ENCODE measurements around the gene LANCL3.
"Not testable (repeated sequence)": the region's sequence is repeated elsewhere in the genome, so short reads cannot be mapped to it uniquely, and the experiment has no call there.

LANCL3 gene

DNA sequence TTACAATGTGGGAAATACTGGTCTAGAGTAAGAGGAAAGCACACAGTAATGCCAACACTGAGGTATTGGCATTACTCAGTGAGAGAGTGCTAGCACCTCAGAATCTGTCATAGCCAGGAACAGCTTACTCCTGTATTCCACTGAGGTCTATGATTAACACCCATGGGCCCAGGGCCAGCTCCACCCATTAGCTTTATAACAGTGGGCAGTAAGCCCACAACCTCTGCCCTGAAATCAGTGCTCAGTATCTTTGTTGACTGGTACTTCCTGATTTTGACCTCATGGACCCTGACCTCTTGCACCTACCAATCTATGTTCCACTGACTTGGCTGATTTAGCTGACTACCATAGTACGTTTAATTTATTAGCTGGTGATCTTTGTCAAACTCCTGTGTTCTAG is 56.1 kb downstream of the LANCL3 start:
- DNase-seq: no peak

GRCh38 chrX:37638047-37638446 is 66.6 kb downstream of the LANCL3 start:
- DNase-seq: no peak

DNA sequence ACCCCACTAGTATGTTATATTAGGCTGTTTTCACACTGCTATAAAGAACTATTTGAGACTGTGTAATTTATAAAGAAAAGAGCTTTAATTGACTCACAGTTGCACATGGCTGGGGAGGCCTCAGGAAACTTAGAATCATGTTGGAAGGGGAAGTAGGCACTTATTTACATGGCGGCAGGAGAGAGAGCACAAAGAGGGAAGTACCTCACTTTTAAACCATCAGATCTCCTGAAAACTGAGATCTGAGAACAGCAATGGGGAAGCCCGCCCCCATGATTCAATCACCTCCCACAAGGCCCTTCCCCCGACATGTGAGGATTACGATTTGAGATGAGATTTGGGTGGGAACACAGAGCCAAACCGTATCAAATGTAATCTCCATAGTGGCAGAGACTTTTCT is 68.7 kb downstream of the LANCL3 start:
- no peak for DNase-seq

GRCh38 chrX:37641859-37642258 is 70.4 kb downstream of the LANCL3 start:
- DNase-seq: no peak

DNA sequence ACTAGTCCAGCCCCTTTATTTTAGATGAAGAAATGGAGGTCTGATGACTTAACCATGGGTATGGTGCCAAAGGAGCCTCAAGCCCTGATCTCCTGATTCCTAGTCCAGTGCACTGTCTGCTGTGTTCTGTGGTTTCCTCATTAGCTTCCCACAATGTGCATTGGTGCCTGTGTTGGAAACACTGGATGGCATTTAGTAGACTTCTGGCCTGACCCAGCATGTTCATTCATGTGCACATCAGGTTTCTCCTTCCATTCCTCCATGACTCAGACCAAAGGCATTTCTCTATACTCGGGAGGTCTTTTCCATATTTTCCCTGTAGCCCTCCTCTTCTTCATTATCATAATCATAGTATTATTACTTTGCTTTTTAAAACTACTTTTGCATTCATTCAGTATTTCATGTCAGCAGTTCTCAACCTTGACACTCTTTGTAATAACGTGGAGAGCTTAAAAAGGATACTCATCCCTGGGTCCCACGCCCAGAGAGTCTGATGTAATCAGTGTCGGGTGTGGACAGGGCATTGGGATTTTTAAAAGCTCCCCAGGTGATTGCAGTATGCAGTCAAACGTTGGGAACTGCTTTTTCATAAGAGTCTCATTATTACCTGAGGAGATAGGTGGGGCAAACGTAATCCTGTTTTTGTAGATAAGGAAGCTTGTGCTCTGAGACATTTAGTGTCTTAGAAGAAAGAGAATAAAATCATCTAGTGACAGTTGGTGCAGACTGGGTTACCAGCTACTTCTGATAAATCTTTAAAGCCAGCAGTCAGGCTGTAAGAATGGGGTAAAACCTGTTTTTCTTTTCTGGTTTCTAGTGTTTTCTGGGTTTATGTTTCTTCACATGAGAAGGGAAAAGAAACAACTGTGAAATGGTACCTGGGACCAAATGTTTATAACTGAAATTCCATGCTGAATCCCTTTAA is 73.2 kb downstream of the LANCL3 start:
- no peak for DNase-seq

DNA sequence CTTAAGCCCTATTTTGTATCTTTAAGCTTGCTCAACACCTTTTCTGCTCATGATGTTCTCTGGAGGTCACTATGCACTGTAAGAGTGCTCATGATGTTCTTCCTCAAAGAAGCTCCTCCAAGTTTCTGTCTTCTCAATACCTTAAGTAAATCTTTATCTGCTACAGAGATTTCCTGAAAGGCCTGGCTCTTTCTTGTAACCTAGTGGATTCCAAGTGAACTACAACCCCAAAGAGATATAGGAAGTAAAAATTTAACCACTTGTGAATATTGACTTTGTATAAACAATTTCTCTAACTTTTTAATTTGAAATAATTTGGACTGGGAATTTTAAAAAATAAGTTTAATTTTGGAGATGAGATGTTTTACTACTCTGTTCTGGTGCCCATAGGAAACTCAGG is 74.8 kb downstream of the LANCL3 start:
- no peak for DNase-seq

DNA sequence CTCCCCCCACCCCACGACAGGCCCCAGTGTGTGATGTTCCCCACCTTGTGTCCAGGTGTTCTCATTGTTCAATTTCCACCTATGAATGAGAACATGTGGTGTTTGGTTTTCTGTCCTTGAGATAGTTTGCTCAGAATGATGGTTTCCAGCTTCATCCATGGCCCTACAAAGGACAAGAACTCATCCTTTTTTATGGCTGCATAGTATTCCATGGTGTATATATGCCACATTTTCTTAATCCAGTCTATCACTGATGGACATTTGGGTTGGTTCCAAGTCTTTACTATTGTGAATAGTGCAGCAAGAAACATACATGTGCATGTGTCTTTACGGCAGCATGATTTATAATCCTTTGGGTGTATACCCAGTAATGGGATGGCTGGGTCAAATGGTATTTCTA is 79.4 kb downstream of the LANCL3 start:
- not testable (repeated sequence) for DNase-seq

DNA sequence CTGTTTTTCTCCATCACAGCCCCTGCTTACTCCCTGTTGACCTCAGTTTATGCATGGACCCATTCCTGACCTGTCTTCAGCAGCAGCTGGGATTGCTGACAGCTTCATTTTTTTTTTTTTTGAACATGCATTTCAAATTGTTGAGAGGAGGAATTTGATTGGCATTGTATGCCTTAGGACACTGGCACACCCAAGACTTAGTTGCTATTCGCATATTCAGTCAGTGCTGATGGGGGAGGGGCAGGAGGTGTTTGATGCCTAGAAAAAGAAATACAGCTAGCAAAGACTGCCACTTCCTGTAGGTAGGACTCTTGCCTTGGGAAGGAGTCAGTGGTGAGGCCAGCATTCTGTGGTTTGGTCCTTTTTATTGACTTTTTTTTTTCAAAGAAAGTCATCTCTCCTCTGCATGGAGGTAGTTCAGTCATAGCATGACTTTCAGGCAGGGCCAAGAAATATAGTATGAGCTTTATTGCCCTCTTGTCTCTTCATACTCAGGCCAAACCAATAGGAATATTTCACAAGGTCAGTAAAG is 80.5 kb downstream of the LANCL3 start:
- no peak for DNase-seq

DNA sequence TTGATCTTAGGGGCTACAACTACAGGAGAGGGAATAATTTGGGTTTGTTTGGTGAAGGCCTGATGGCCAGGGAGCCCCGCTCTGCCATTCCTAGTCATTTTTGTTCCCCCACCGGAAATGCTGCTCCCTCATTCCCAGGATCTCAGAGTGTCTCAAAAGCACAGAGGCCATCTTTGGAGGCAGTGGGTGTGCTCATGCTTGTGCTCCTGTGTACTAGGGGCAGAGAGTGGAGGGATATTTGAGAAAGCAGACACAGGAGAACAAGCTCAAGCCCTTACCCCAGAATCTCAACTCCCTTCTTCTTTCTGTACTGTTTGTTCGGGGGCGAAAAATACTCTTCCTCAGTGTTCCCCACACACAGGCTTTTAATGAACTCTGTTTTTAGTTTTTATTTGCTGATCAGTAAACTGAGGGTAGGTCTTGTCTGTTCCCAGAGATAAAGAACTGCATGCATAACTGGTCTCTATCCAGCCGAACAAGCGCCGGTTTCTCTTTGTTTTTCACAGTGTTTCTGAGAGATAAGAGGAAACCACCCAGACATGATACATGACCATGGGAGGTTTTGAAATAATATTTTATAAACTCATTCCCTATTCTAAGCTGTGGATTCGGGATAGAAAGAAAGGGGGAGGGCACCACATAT is 81.2 kb downstream of the LANCL3 start:
- no peak for DNase-seq

DNA sequence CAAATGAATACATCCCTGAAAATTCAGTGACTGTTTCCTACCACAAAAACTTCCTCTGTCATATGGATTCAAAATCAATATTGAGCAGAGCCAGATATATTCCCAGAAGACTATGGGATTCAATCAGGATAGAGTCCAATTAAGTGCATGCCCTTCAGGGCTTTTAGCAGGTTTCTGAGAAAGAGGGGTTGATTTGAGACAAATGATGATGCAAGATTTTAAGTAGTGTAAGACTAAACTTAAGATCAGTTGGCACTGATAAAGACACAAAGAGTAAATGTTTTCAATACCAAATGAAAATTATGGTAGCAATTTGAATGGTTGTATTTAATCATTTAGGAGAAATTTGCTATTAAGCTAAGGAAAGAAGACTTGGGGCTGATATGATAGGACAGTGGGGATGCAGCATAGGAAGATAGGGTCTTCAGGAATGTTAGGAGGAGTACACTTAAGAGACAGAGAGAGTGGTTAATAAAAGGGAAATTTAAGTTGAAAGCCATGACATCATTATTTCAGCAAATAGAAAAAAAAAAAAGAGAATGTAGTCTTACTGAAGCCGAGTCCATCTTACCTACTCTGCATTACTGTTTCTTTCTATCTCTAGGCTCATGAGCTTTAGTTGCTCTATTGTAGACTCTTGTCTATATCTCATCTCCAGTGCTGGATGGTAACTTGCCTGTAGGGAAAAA is 82.1 kb downstream of the LANCL3 start:
- DNase-seq: no peak

DNA sequence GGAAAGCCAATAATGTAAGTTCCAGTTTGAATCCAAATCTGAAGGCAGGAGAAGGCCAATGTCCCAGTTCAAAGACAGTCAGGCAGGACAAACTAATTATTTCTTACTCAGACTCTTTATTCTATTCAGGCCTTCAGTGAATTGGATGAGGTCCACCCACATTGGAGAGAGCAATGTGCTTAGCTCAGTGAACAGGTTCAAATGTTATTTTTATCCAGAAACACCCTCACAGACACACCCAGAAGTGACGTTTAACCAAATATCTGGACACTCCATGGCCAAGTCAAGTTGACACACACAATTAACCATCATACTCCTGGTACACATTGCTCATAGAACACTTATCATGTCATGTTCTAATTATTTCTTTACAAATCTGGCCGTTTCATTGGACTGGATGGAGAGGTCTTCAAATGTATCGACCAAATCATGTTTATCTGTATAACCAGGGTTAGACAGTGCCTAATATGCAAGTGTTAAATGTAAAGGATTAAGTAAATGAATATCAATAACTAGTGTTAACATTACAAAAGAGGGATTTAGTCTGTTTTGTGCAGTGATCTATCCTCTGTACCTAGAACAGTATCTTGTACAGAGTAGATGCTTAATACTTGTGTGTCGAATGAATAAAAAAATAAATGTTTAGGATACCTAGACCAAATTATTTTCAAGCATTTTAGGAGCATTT is 87.0 kb downstream of the LANCL3 start:
- DNase-seq: no peak

DNA sequence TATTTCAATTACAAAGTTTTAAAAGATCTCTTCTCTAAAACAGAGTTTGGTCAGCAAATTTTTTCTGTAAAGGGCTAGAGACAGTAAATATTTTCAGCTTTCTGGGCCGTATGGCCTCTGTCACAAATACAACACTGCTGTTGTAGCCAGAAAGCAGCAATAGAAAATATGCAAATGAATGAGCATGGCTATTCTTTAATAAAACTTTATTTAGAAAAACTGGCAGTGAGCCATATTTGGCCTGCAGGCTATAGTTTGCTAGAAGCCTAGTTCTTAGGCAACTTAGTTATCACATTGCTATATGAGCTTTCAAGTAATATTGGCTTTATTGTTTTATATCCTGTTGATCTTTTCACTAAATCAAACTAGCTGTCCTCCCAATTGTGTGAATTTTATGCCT is 87.6 kb downstream of the LANCL3 start:
- DNase-seq: no peak

GRCh38 chrX:37662181-37662580 is 90.7 kb downstream of the LANCL3 start:
- no peak for DNase-seq

GRCh38 chrX:37666516-37666915 is 95.1 kb downstream of the LANCL3 start:
- no peak for DNase-seq

- DNase-seq: no peak
Observed at GRCh38 chrX:37667141-37667540, 95.7 kb downstream of the LANCL3 start.

- no peak for DNase-seq
Observed at GRCh38 chrX:37672563-37672962, 101.1 kb downstream of the LANCL3 start.

GRCh38 chrX:37676811-37677210 is 105.3 kb downstream of the LANCL3 start:
- no peak for DNase-seq

- DNase-seq: no peak
Observed at GRCh38 chrX:37677243-37677642, 105.8 kb downstream of the LANCL3 start.

DNA sequence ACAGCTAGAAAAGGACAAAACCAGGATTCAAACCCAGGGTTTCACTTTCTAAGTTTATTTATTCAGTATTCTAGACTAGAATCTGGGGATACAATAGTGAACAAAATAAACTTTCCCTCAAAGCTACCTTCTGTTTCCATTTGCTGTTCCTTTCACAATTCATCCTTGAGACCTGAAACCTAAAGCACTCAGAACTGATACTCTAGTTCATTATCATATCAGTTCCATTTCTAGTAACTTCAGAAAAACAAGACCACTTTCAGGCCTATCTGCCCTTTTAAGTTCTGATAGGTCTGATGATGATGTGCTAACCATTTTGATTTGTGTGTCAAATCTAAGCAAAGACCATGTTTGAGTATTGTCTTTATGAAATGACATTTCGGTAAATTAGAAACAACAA is 106.3 kb downstream of the LANCL3 start:
- DNase-seq: no peak

DNA sequence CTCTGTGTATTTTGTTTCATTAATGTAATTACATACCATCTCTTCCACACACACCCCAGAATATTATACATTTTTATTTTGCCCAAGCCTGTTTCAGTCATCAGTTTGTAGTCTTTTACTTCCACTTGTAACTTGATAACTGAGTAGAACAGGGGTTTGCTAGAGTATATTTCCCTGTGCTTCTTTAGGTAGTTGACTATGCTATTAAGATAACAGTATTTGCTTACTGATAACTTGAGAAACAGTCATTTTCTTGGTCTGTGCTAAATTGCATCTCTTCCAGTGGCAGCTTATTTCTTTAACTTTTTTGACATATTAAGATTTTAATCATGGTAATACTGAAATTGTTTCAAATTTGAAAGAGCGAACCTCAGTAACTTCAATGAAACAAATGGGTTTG is 107.1 kb downstream of the LANCL3 start:
- DNase-seq: no peak

DNA sequence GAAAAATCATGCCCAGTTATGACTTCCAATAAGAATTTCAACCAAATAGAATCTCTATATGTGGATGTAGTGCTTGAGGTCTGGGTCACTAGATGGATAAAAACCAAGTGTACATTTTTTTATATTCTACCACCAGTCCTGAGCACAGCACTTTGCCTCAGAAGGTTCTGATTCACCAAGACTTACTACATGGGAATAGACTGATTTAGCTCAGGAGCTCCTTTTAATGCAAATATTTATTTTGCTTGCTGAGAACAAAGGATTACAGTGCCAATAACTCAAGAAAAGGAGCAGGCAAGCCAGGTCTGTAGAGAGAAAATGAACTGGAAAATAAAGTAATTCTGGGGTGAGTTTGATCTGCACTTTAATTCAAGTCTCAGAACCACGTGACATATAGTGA is 107.8 kb downstream of the LANCL3 start:
- no peak for DNase-seq

GRCh38 chrX:37679888-37680287 is 108.4 kb downstream of the LANCL3 start:
- no peak for DNase-seq

GRCh38 chrX:37684426-37684825 is 113.0 kb downstream of the LANCL3 start:
- no peak for DNase-seq

All from suppressor macrophage treated with lipopolysaccharide for 4 hours (primary cell).